Panc1 (cell line): ENCODE measurements around the gene MRPL24. TPM values are rescaled to one million over a fixed set of nuclear protein-coding genes. Genes with fewer than 3 reads are reported as not detected.

ENCODE experiments used
- ATAC-seq: fragments of 200-7000 bp; cut with Tn5 transposase; 2 replicates; pipeline ENCODE4 v1.9.1; 2020; ENCODE audit warnings: mild to moderate bottlenecking, moderate library complexity
- BruUV-seq: library from RNA; stranded (reverse); fragments of 400-500 nt; replicated peaks from 2 replicates; lab custom pipeline; 2021; lab: Mats Ljungman, UMichigan
- CTCF ChIA-PET: fragments of 300-600 bp; sonication (Branson Sonifier 250); formaldehyde crosslinking; loops from one replicate; lab custom pipeline; 2022; ENCODE audit warnings: antibody characterized with exemption; lab: Charles Lee
- POLR2A ChIA-PET: fragments of 300-600 bp; sonication (Branson Sonifier 250); formaldehyde crosslinking; loops from one replicate; lab custom pipeline; 2022; ENCODE audit warnings: antibody characterized with exemption; lab: Charles Lee
- DNase-seq: peaks from one replicate; pipeline ENCODE4 v3.0.0-alpha.2; 2010; ENCODE audit warnings: low read depth, low spot score
- H3K27ac ChIP-seq: 2 replicates; pipeline ENCODE4 v1.5.1; 2011; ENCODE audit warnings: mild to moderate bottlenecking, low read length, inconsistent platforms
- H3K27me3 ChIP-seq: fragments of 200-500 bp; sonication (Bioruptor generic); 2 replicates; pipeline ENCODE4 v1.6.0; 2014; ENCODE audit warnings: low read length, inconsistent platforms; ENCODE audit not compliant: control insufficient read depth, insufficient read depth
- H3K36me3 ChIP-seq: fragments of 200-500 bp; sonication (Bioruptor generic); 2 replicates; pipeline ENCODE4 v1.5.1; 2014; ENCODE audit warnings: inconsistent platforms, mild to moderate bottlenecking, low read length, moderate library complexity; ENCODE audit not compliant: control insufficient read depth, insufficient read depth
- H3K4me1 ChIP-seq: 2 replicates; pipeline ENCODE4 v1.5.1; 2011; ENCODE audit warnings: inconsistent platforms, mild to moderate bottlenecking, low read length, moderate library complexity; ENCODE audit not compliant: control insufficient read depth, insufficient read depth
- H3K4me3 ChIP-seq, 2 experiments: 2 replicates each; pipeline ENCODE4 v1.5.1; 2011 to 2012; ENCODE audit warnings: low read depth in 2 of 2, low read length in 2 of 2, mild to moderate bottlenecking in 2 of 2, inconsistent platforms in 1 of 2, moderate library complexity in 1 of 2
- H3K9me3 ChIP-seq: fragments of 200-500 bp; sonication (Bioruptor generic); 2 replicates; pipeline ENCODE4 v1.5.1; 2014; ENCODE audit warnings: low read depth, mild to moderate bottlenecking, inconsistent platforms, low read length, moderate library complexity; ENCODE audit not compliant: control insufficient read depth, insufficient read depth
- POLR2AphosphoS5 ChIP-seq: IDR thresholded peaks from 2 replicates; pipeline ENCODE4 v1.6.1; 2012; ENCODE audit warnings: mild to moderate bottlenecking, low read depth, low read length, moderate library complexity
- SIN3A ChIP-seq: IDR thresholded peaks from 2 replicates; pipeline ENCODE4 v1.6.1; 2012; ENCODE audit warnings: low read depth, mild to moderate bottlenecking, low read length, moderate library complexity, borderline replicate concordance; ENCODE audit not compliant: insufficient read depth
- TCF7L2 ChIP-seq: IDR thresholded peaks from 2 replicates; pipeline ENCODE4 v1.6.1; 2011; ENCODE audit warnings: mild to moderate bottlenecking, low read depth, low read length, inconsistent platforms
- in situ Hi-C: cut with HindIII; loops from 2 replicates; pipeline ENCODE4 v1.10.0; 2016; ENCODE audit warnings: low sequenced_read_pairs, low pct_unique_long_range_greater_than_20kb
- intact Hi-C: fragments of 100-400 bp; cut with micrococcal nuclease; formaldehyde crosslinking; loops from one replicate; pipeline ENCODE4 v1.10.0; 2022; ENCODE audit not compliant: unreplicated experiment
- total RNA-seq: library from RNA; stranded (reverse); gene quantifications from one replicate; pipeline ENCODE4 v1.2.1, GENCODE V29; 2021; ENCODE audit not compliant: unreplicated experiment
- TF ChIP-seq, protein P1 (sequence below): fragments of 450-650 bp; IDR thresholded peaks from 2 replicates; pipeline ENCODE4 v1.5.1; 2017; ENCODE audit warnings: mild to moderate bottlenecking
- TF ChIP-seq, protein P2 (sequence below), 2 experiments: IDR thresholded peaks; 2 replicates each; pipeline ENCODE4 v1.6.1; 2011 to 2012; ENCODE audit warnings: low read depth in 2 of 2, control low read depth in 1 of 2, low read length in 1 of 2, mild to moderate bottlenecking in 1 of 2, moderate library complexity in 1 of 2; ENCODE audit not compliant: insufficient read depth in 1 of 2

The MRPL24 gene
- total RNA-seq, 1 experiment from 2014 or later: 80.4 TPM

DNA sequence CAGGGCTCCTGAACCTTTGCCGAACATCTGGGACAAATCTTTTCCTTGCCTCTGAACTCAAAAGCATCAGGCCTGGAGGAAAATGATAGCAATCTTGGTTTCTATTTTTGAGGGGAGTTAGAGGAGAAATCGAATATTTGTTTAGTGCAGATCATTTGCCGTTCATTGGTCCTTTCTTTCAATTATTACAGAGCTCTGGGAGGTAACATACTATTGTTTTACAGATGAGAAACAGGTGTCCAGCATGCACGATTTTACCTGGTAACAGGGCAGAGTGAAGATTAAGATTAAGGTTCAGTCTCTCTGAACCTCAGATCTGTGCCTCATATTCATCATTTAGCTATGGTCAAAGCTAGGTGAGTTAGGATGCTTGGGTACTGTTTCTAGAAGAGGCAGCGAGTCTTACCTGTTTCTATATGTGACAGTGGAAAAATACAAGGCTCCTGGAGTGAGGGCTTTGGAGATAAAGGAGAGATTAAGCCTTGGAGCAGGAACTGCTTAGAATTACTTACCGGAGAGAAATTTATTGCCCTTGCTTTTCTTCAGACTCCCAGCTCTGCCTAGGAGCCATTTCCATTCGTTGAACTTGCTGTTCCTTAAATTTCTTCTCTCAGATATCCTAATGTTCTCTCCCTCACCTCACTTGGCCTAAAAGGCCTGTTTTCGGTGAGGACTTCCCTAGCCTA, 27.9 kb upstream of the MRPL24 start:
- Histone ChIP-seq H3K27me3 (no peaks in the 10 kb centered on the region), H3K4me1 (peaks cover 29% of the 10 kb centered on the region), H3K27ac (peak overlapping the region; percentile 96), H3K36me3 (peaks cover 10% of the 10 kb centered on the region), H3K4me3 (peak overlapping the region; percentile 98 to 99), H3K9me3 (no peaks in the 10 kb centered on the region)
- no TSS peak for BruUV-seq
- POLR2A ChIA-PET: no interaction called here
- no peak for ATAC-seq
- TF ChIP-seq TCF7L2 (no peak), SIN3A (no peak), POLR2AphosphoS5 (no peak)
- TF ChIP-seq, protein P1, sequence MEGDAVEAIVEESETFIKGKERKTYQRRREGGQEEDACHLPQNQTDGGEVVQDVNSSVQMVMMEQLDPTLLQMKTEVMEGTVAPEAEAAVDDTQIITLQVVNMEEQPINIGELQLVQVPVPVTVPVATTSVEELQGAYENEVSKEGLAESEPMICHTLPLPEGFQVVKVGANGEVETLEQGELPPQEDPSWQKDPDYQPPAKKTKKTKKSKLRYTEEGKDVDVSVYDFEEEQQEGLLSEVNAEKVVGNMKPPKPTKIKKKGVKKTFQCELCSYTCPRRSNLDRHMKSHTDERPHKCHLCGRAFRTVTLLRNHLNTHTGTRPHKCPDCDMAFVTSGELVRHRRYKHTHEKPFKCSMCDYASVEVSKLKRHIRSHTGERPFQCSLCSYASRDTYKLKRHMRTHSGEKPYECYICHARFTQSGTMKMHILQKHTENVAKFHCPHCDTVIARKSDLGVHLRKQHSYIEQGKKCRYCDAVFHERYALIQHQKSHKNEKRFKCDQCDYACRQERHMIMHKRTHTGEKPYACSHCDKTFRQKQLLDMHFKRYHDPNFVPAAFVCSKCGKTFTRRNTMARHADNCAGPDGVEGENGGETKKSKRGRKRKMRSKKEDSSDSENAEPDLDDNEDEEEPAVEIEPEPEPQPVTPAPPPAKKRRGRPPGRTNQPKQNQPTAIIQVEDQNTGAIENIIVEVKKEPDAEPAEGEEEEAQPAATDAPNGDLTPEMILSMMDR: no peak
- TF ChIP-seq, protein P2, sequence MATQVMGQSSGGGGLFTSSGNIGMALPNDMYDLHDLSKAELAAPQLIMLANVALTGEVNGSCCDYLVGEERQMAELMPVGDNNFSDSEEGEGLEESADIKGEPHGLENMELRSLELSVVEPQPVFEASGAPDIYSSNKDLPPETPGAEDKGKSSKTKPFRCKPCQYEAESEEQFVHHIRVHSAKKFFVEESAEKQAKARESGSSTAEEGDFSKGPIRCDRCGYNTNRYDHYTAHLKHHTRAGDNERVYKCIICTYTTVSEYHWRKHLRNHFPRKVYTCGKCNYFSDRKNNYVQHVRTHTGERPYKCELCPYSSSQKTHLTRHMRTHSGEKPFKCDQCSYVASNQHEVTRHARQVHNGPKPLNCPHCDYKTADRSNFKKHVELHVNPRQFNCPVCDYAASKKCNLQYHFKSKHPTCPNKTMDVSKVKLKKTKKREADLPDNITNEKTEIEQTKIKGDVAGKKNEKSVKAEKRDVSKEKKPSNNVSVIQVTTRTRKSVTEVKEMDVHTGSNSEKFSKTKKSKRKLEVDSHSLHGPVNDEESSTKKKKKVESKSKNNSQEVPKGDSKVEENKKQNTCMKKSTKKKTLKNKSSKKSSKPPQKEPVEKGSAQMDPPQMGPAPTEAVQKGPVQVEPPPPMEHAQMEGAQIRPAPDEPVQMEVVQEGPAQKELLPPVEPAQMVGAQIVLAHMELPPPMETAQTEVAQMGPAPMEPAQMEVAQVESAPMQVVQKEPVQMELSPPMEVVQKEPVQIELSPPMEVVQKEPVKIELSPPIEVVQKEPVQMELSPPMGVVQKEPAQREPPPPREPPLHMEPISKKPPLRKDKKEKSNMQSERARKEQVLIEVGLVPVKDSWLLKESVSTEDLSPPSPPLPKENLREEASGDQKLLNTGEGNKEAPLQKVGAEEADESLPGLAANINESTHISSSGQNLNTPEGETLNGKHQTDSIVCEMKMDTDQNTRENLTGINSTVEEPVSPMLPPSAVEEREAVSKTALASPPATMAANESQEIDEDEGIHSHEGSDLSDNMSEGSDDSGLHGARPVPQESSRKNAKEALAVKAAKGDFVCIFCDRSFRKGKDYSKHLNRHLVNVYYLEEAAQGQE (IDR thresholded peaks at IDR 0.05; ENCODE audit: insufficient read depth in 1 of 2, low read depth in 2 of 2, low read length in 1 of 2): no peak
- intact Hi-C loops (no loop called here), in situ Hi-C loops (no loop called here)
- CTCF ChIA-PET: no interaction called here
- no peak for DNase-seq

DNA sequence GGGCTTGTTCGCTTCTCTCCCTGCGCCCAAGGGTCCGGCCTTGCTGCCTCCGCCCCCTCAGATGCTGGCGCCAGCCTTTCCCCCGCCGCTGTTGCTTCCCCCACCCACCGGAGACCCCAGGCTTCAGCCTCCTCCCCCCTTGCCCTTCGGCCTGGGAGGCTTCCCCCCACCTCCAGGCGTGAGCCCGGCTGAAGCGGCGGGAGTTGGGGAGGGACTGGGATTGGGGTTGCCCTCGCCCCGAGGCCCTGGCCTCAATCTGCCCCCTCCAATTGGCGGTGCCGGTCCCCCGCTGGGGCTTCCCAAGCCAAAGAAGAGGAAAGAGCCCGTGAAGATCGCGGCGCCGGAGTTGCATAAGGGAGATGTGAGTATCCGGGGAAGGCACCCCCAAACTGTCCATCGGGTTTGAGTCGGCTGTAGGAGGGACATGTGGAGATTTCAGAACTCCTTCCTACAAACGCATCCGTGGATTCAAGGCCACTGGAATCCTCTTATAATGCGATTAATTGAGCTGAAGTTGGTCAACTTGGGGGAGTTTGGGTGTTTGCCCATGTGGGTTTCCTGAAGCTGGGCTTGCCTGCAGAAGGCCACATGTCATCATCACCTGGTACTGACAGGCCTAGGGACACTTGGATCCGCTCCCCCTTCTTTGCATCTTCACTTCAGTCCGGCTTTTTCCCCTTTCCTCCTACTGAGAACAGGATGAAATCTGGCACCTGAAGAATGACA, 27.2 kb upstream of the MRPL24 start:
- CTCF ChIA-PET: no interaction called here
- peak overlapping the region; percentile 98 to 99 for H3K4me3 ChIP-seq
- H3K36me3 ChIP-seq: peaks cover 10% of the 10 kb centered on the region
- H3K27ac ChIP-seq: peak overlapping the region; percentile 96
- DNase-seq (no peak), ATAC-seq (peak; percentile 8)
- POLR2A ChIA-PET: no interaction called here
- in situ Hi-C loops: no loop called here
- peaks cover 29% of the 10 kb centered on the region for H3K4me1 ChIP-seq
- H3K9me3 ChIP-seq: no peaks in the 10 kb centered on the region
- no TSS peak for BruUV-seq
- no peaks in the 10 kb centered on the region for H3K27me3 ChIP-seq
- TF ChIP-seq POLR2AphosphoS5 (no peak), TCF7L2 (no peak), SIN3A (no peak)
- TF ChIP-seq, protein P1: no peak
- TF ChIP-seq, protein P2 (IDR thresholded peaks at IDR 0.05; ENCODE audit: insufficient read depth in 1 of 2, low read depth in 2 of 2, low read length in 1 of 2): no peak
- intact Hi-C loops: no loop called here
